Right atrium auricular region (tissue), 2 donors: Measurements from ENCODE around the gene ABCA8. TPM values are rescaled to one million over a fixed set of nuclear protein-coding genes. Genes with fewer than 3 reads are reported as not detected.

Experiments
- DNase-seq: peaks from one replicate; pipeline ENCODE4 v3.0.0-alpha.2; 2019; ENCODE audit warnings: low spot score
- H3K27ac ChIP-seq, 2 donors: fragments of 200-600 bp; sonication (generic); 1 replicate in 1 of 2; 2 replicates in 1 of 2; pipeline ENCODE4 v1.5.1; 2016 to 2019
- H3K27me3 ChIP-seq, 2 donors: fragments of 200-600 bp; sonication (generic); one replicate each; pipeline versions ENCODE4 v1.5.1 to v1.6.0; 2017 to 2019
- H3K36me3 ChIP-seq: fragments of 200-600 bp; sonication (generic); one replicate; pipeline ENCODE4 v1.5.1; 2016
- H3K4me1 ChIP-seq, 2 donors: fragments of 200-600 bp; sonication (generic); one replicate each; pipeline versions ENCODE4 v1.5.1 to v1.6.0; 2017 to 2019
- H3K4me3 ChIP-seq, 2 donors: fragments of 200-600 bp; sonication (generic); 1 replicate in 1 of 2; 2 replicates in 1 of 2; pipeline ENCODE4 v1.5.1; 2017 to 2019; ENCODE audit warnings: mild to moderate bottlenecking in 1 of 2, moderate library complexity in 1 of 2
- H3K9me3 ChIP-seq, 2 donors: fragments of 200-600 bp; sonication (generic); one replicate each; pipeline ENCODE4 v1.5.1; 2019
- CTCF ChIP-seq, 2 donors: fragments of 200-600 bp; sonication (generic); IDR thresholded peaks; one replicate each; pipeline ENCODE4 v1.5.1; 2019; ENCODE audit warnings: antibody characterized with exemption in 2 of 2
- total RNA-seq, 2 donors: library from RNA; depleted of rRNA; stranded (reverse); fragments of >200 nt; gene quantifications; one replicate each; pipeline ENCODE4 v1.1.0, GENCODE V29; 2016

ABCA8 gene
- total RNA-seq, 2 donors from 2014 or later = 59.1 to 65.9 TPM

- no peak overlapping the region for H3K27ac ChIP-seq
These were observed 104.3 kb downstream of the ABCA8 start for GRCh38 chr17:68850749-68851510.

DNA sequence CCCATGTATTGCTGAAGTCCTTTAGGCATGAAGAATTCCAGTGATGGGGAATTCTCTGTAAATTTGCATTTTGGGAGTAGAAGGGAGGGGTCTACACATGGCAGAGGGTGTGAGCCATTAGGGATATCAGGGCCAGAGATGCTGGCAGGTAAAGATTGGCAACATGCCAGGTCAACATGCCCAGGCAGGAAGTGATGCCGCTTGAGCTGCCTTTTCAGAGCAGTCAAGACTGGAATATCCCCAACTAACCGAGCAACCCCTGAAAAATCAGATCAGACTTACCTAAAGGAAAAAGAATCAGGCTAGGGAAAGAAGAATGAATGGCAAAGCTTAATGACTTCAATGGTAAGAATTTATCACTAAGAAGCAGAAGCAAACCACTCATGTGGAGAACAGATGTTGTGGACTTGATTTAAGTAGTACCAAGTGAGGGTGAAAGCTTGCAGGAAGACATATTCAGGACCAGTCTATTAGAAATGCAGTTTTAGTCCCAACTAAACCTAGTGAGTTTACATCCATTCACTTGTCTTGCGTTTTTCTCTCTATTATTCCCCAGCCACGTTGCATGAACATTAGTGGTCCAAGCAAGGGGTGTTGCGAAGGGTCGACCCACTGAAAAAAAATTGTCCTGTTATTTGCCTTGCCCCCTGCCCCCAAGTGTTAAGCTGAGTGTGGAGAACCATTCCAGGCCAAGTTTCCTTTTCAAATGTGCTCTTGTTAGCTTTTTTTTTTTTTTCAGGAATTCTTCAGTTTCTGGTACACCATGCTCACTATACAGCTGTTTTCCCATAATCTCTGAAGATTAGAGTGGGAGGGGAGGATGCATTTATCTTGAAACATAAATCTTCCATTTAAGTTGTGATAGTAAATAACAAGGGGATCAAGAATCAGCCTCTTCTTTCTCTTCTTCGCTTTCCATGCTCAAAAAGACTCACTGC, 105.2 kb downstream of the ABCA8 start:
- no peaks in the 10 kb centered on the region for H3K27me3 ChIP-seq
- H3K9me3 ChIP-seq = peaks cover 0 to 7% of the 10 kb centered on the region in 2 donors
- H3K36me3 ChIP-seq = no peaks in the 10 kb centered on the region
- H3K4me3 ChIP-seq = no peak overlapping the region
- H3K4me1 ChIP-seq = peaks cover 0 to 15% of the 10 kb centered on the region in 2 donors
- no peak for TF ChIP-seq CTCF (IDR thresholded peaks at IDR 0.05)
- no peak for DNase-seq
- H3K27ac ChIP-seq = no peak overlapping the region

More at GRCh38 chr17:68850749-68851510, 104.3 kb downstream of the ABCA8 start:
- peaks cover 0 to 15% of the 10 kb centered on the region in 2 donors for H3K4me1 ChIP-seq
- H3K4me3 ChIP-seq = no peak overlapping the region
- no peaks in the 10 kb centered on the region for H3K36me3 ChIP-seq
- TF ChIP-seq CTCF (IDR thresholded peaks at IDR 0.05) = no peak
- DNase-seq = no peak
- no peaks in the 10 kb centered on the region for H3K9me3 ChIP-seq
- H3K27me3 ChIP-seq = no peaks in the 10 kb centered on the region

GRCh38 chr17:68847711-68848110, 107.5 kb downstream of the ABCA8 start:
- no peak for DNase-seq
- peaks cover 0 to 5% of the 10 kb centered on the region in 2 donors for H3K4me1 ChIP-seq
- H3K36me3 ChIP-seq = no peaks in the 10 kb centered on the region
- no peak overlapping the region for H3K4me3 ChIP-seq
- no peak for TF ChIP-seq CTCF (IDR thresholded peaks at IDR 0.05)
- peaks cover 0 to 7% of the 10 kb centered on the region in 2 donors for H3K9me3 ChIP-seq
- no peaks in the 10 kb centered on the region for H3K27me3 ChIP-seq
- H3K27ac ChIP-seq = no peak overlapping the region

DNA sequence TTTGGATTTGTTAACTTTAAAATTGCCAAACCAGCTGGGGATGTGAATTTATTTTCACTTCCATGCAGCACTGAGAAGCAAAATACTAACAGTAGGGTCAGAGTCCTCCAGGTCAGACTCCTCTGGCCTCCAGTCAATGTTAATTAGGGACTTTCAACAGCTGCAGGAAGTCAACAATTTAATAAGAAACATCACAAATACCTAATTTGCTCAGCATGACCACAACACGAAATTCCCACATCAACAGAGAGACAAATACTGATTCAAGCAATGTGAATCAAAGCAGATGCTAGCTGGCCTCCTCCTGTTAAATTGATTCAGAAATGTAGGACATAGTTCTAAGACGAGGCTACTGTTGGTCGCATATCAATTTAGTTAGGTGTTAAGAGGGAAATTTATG, 111.7 kb downstream of the ABCA8 start:
- Histone ChIP-seq H3K27ac (no peak overlapping the region), H3K4me3 (no peak overlapping the region), H3K9me3 (peaks cover 0 to 7% of the 10 kb centered on the region in 2 donors), H3K27me3 (no peaks in the 10 kb centered on the region), H3K36me3 (no peaks in the 10 kb centered on the region), H3K4me1 (no peaks in the 10 kb centered on the region)
- no peak for TF ChIP-seq CTCF (IDR thresholded peaks at IDR 0.05)
- no peak for DNase-seq

GRCh38 chr17:68840073-68840472, 115.1 kb downstream of the ABCA8 start:
- Histone ChIP-seq H3K9me3 (no peaks in the 10 kb centered on the region), H3K27ac (no peak overlapping the region), H3K4me3 (no peak overlapping the region), H3K4me1 (no peaks in the 10 kb centered on the region), H3K36me3 (no peaks in the 10 kb centered on the region), H3K27me3 (no peaks in the 10 kb centered on the region)
- DNase-seq = no peak
- no peak for TF ChIP-seq CTCF (IDR thresholded peaks at IDR 0.05)
